ENCODE results near the gene DTX3L.

The DTX3L gene

DNA sequence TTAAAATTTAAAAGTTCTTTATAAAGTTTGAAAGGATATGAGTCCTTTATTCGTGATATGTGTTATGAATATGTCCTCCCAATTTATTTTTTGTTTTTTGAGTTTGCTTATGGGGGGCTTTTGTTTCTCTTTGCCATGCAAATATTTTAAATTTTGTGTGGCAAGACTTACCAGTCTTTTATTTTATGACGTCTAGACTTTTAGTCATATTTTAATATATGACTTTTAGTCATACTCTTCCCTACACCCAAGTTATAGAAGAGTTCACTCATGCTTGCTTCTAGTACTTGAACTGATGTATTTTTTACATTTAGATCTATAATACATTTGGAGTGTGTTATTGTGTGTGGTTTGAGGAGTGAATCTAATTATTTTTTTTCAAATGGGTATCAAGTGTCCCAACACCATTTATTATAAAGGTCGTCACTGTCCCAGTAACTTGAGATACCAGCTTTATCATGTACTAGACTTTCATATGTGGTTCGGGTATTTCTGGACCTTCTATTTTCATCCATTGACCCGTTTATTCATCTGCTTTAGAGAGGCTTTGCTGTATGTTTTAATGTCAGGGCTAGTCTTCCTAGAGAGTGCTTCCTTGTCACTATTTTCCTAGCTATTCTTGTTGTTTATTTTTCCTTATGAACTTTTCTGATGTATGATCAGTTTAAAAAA lies 14.1 kb downstream of the DTX3L start:
- Histone ChIP-seq H3K36me3 (ENCODE audit: control insufficient read depth in 5 of 5, insufficient read depth in 5 of 5, low read length in 5 of 5) (peaks cover 0 to 5% (median 0%) of the 10 kb centered on the region in 5 donors), H3K4me3 (ENCODE audit: low read depth in 1 of 5, low read length in 5 of 5) (peak overlapping the region in 4 of 5 donors; percentile 67 to 74 (median 68)), H3K9me3 (ENCODE audit: control insufficient read depth in 5 of 5, low read length in 5 of 5) (peaks cover 5 to 17% (median 10%) of the 10 kb centered on the region in 5 donors), H3K27me3 (ENCODE audit: control insufficient read depth in 5 of 5, insufficient read depth in 4 of 5, low read length in 5 of 5) (no peaks in the 10 kb centered on the region), H3K9ac (ENCODE audit: low read length in 5 of 5) (peak overlapping the region in 4 of 5 donors; percentile 60 to 76 (median 66)), H3K27ac (ENCODE audit: low read depth, low read length) (no peak overlapping the region), H3K4me1 (ENCODE audit: control insufficient read depth in 5 of 5, insufficient read depth in 5 of 5, low read length in 5 of 5) (peaks cover 0 to 8% (median 7%) of the 10 kb centered on the region in 5 donors)

DNA sequence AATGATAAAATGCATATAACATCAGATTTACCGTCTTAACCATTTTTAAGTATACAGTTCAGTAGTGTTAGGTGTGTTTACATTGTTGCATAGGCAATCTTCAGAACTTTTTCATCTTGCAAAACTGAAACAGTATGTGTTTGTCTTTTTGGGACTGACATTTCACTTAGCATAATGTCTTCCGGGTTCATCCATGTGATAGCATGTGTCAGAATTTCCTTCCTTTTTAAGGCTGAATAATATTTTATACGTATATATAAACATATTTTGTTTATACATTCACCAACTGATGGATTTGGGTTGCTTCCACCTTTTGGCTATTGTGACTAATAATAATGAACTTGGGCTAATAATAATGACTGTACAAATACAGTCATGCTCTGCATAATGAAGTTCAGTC lies 16.3 kb downstream of the DTX3L start:
- Histone ChIP-seq H3K27me3 (ENCODE audit: control insufficient read depth in 5 of 5, insufficient read depth in 4 of 5, low read length in 5 of 5) (no peaks in the 10 kb centered on the region), H3K9me3 (ENCODE audit: control insufficient read depth in 5 of 5, low read length in 5 of 5) (peaks cover 5 to 17% (median 10%) of the 10 kb centered on the region in 5 donors), H3K4me3 (ENCODE audit: low read depth in 1 of 5, low read length in 5 of 5) (no peak overlapping the region), H3K36me3 (ENCODE audit: control insufficient read depth in 5 of 5, insufficient read depth in 5 of 5, low read length in 5 of 5) (no peaks in the 10 kb centered on the region), H3K4me1 (ENCODE audit: control insufficient read depth in 5 of 5, insufficient read depth in 5 of 5, low read length in 5 of 5) (peaks cover 0 to 8% (median 7%) of the 10 kb centered on the region in 5 donors), H3K9ac (ENCODE audit: low read length in 5 of 5) (no peak overlapping the region), H3K27ac (ENCODE audit: low read depth, low read length) (no peak overlapping the region)

DNA sequence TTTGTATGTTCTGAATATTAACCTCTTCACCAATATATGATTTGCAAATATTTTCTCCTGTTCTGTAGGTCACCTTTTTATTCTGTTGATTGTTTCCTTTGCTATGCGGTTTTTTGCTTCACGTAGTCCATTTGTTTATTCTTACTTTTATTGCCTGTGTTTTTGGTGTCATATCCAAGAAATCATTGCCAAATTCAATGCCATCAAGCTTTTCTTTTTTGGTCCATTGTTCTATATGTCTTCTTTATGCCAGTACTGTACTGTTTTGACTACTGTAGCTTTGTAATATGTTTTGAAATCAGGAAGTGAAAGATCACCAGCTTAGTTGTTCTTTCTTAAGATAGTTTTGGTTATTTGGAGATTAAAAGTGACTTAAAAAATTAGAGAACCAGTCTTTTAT lies 17.5 kb downstream of the DTX3L start:
- no peak overlapping the region for H3K27ac ChIP-seq (ENCODE audit: low read depth, low read length)
- no peak overlapping the region for H3K9ac ChIP-seq (ENCODE audit: low read length in 5 of 5)
- peaks cover 5 to 17% (median 10%) of the 10 kb centered on the region in 5 donors for H3K9me3 ChIP-seq (ENCODE audit: control insufficient read depth in 5 of 5, low read length in 5 of 5)
- no peaks in the 10 kb centered on the region for H3K27me3 ChIP-seq (ENCODE audit: control insufficient read depth in 5 of 5, insufficient read depth in 4 of 5, low read length in 5 of 5)
- H3K4me3 ChIP-seq (ENCODE audit: low read depth in 1 of 5, low read length in 5 of 5) = no peak overlapping the region
- H3K36me3 ChIP-seq (ENCODE audit: control insufficient read depth in 5 of 5, insufficient read depth in 5 of 5, low read length in 5 of 5) = no peaks in the 10 kb centered on the region
- peaks cover 0 to 8% (median 7%) of the 10 kb centered on the region in 5 donors for H3K4me1 ChIP-seq (ENCODE audit: control insufficient read depth in 5 of 5, insufficient read depth in 5 of 5, low read length in 5 of 5)

DNA sequence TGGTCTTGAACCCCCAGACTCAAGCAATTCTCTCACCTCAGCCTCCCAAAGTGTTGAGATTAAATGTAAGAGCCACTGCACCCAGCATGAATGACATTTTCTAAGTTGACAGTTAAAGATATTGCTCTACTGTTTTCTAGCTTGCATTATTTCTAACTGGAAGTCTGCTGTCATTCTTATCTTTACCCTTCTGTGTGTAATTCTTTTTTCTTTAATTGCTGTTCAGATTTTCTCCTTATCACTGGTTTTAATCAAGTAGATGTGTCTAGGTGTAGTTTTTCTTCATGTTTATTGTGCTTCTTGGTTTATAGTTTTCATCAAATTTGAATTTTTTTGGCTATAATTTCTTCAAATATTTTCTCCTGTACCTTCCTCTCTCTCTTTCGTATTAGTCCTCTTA lies 18.3 kb downstream of the DTX3L start:
- Histone ChIP-seq H3K27ac (ENCODE audit: low read depth, low read length) (no peak overlapping the region), H3K4me3 (ENCODE audit: low read depth in 1 of 5, low read length in 5 of 5) (no peak overlapping the region), H3K27me3 (ENCODE audit: control insufficient read depth in 5 of 5, insufficient read depth in 4 of 5, low read length in 5 of 5) (no peaks in the 10 kb centered on the region), H3K9me3 (ENCODE audit: control insufficient read depth in 5 of 5, low read length in 5 of 5) (peaks cover 5 to 17% (median 10%) of the 10 kb centered on the region in 5 donors), H3K36me3 (ENCODE audit: control insufficient read depth in 5 of 5, insufficient read depth in 5 of 5, low read length in 5 of 5) (no peaks in the 10 kb centered on the region), H3K9ac (ENCODE audit: low read length in 5 of 5) (no peak overlapping the region), H3K4me1 (ENCODE audit: control insufficient read depth in 5 of 5, insufficient read depth in 5 of 5, low read length in 5 of 5) (peaks cover 0 to 7% (median 6%) of the 10 kb centered on the region in 5 donors)

DNA sequence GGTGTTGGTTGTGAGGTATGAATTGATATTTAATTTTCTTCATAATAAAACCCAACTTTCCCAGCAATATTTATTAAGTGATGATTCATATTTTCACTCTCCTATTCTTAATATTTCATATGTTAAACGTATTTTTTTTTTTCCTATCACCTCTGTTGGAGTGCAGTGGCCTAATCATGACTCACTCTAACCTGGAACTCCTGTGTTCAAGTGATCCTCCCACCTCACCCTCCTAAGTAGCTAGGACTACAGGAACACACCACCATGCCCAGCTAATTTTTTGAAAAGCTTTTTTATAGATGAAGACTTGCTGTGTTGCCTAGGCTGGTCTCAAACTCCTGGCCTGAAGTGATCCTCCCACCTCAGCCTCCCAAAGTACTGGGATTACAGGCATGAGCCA lies 22.0 kb downstream of the DTX3L start:
- Histone ChIP-seq H3K4me1 (ENCODE audit: control insufficient read depth in 5 of 5, insufficient read depth in 5 of 5, low read length in 5 of 5) (no peaks in the 10 kb centered on the region), H3K27me3 (ENCODE audit: control insufficient read depth in 5 of 5, insufficient read depth in 4 of 5, low read length in 5 of 5) (no peaks in the 10 kb centered on the region), H3K4me3 (ENCODE audit: low read depth in 1 of 5, low read length in 5 of 5) (no peak overlapping the region), H3K9ac (ENCODE audit: low read length in 5 of 5) (no peak overlapping the region), H3K27ac (ENCODE audit: low read depth, low read length) (no peak overlapping the region), H3K36me3 (ENCODE audit: control insufficient read depth in 5 of 5, insufficient read depth in 5 of 5, low read length in 5 of 5) (no peaks in the 10 kb centered on the region), H3K9me3 (ENCODE audit: control insufficient read depth in 5 of 5, low read length in 5 of 5) (peaks cover 5 to 16% (median 10%) of the 10 kb centered on the region in 5 donors)

DNA sequence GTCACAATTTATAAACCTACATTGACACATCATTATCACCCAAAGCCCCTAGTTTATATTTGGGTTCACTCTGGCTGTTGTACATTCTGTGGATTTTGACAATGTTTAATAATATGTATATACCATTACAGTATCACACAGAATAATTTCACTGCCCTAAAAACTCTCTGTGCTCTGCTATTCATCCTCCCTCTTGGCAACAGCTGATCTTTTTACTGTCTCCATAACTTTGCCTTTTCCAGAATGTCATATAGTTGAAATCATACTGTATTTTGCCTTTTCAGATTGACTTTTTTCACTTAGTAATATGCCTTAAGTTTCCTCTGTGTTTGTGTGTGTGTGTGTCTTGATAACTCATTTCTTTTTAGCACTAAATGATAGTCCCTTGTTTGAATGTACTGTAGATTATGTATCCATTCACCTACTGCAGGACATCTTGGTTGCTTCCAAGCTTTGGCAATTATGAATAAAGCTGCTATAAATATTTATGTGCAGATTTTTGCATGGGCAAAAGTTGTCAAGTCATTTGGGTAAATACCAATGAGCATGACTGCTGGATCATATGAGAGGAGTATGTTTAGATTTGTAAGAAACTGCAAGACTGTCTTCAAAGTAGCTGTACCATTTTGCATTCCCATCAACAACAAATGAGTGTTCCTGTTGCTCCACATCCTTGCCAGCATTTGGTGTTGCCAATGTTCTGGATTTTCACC lies 22.8 kb downstream of the DTX3L start:
- H3K9me3 ChIP-seq (ENCODE audit: control insufficient read depth in 5 of 5, low read length in 5 of 5) = peaks cover 5 to 9% (median 8%) of the 10 kb centered on the region in 5 donors
- H3K4me3 ChIP-seq (ENCODE audit: low read depth in 1 of 5, low read length in 5 of 5) = no peak overlapping the region
- H3K27me3 ChIP-seq (ENCODE audit: control insufficient read depth in 5 of 5, insufficient read depth in 4 of 5, low read length in 5 of 5) = no peaks in the 10 kb centered on the region
- no peaks in the 10 kb centered on the region for H3K36me3 ChIP-seq (ENCODE audit: control insufficient read depth in 5 of 5, insufficient read depth in 5 of 5, low read length in 5 of 5)
- H3K4me1 ChIP-seq (ENCODE audit: control insufficient read depth in 5 of 5, insufficient read depth in 5 of 5, low read length in 5 of 5) = no peaks in the 10 kb centered on the region
- no peak overlapping the region for H3K9ac ChIP-seq (ENCODE audit: low read length in 5 of 5)
- H3K27ac ChIP-seq (ENCODE audit: low read depth, low read length) = no peak overlapping the region

DNA sequence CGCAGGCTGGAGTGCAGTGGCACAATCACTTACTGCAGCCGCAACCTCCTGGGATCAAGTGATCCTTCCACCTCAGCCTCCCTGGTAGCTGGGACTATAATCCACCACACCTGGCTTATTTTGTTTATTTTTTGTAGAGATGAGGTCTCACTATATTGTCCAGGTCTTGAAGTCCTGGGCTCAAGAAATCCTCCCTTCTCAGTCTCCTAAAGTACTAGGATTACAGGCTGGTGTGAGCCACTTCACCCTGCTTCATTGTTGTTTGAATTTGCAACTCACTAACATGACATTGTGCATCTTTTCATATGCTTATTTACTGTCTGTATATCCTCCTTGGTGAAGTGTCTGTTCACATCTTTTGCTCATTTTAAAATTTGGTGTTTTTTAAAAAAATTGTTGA lies 23.4 kb downstream of the DTX3L start:
- Histone ChIP-seq H3K4me1 (ENCODE audit: control insufficient read depth in 5 of 5, insufficient read depth in 5 of 5, low read length in 5 of 5) (no peaks in the 10 kb centered on the region), H3K27me3 (ENCODE audit: control insufficient read depth in 5 of 5, insufficient read depth in 4 of 5, low read length in 5 of 5) (no peaks in the 10 kb centered on the region), H3K9ac (ENCODE audit: low read length in 5 of 5) (no peak overlapping the region), H3K27ac (ENCODE audit: low read depth, low read length) (no peak overlapping the region), H3K36me3 (ENCODE audit: control insufficient read depth in 5 of 5, insufficient read depth in 5 of 5, low read length in 5 of 5) (no peaks in the 10 kb centered on the region), H3K9me3 (ENCODE audit: control insufficient read depth in 5 of 5, low read length in 5 of 5) (peaks cover 0 to 3% (median 2%) of the 10 kb centered on the region in 5 donors), H3K4me3 (ENCODE audit: low read depth in 1 of 5, low read length in 5 of 5) (no peak overlapping the region)

DNA sequence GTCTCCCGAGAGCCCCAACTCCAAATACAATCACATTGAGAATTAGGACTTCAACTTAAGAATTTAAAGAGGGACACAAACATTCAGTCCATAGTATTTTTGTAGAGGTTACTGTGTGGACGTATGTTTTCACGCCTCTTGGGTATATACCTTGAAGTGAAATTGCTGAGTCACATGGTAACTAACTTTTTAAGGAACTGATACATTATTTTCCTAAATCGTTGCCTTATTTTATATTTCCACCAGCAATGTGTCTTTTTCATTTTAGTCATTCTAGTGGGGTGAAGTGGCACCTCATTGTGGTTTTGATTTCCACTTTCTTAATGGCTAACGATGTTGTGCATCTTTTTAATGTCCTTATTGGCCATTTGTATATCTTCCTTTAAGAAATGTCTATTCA lies 25.2 kb downstream of the DTX3L start:
- Histone ChIP-seq H3K9ac (ENCODE audit: low read length in 5 of 5) (no peak overlapping the region), H3K4me3 (ENCODE audit: low read depth in 1 of 5, low read length in 5 of 5) (no peak overlapping the region), H3K4me1 (ENCODE audit: control insufficient read depth in 5 of 5, insufficient read depth in 5 of 5, low read length in 5 of 5) (no peaks in the 10 kb centered on the region), H3K27me3 (ENCODE audit: control insufficient read depth in 5 of 5, insufficient read depth in 4 of 5, low read length in 5 of 5) (no peaks in the 10 kb centered on the region), H3K9me3 (ENCODE audit: control insufficient read depth in 5 of 5, low read length in 5 of 5) (peaks cover 0 to 2% (median 0%) of the 10 kb centered on the region in 5 donors), H3K27ac (ENCODE audit: low read depth, low read length) (no peak overlapping the region), H3K36me3 (ENCODE audit: control insufficient read depth in 5 of 5, insufficient read depth in 5 of 5, low read length in 5 of 5) (no peaks in the 10 kb centered on the region)

DNA sequence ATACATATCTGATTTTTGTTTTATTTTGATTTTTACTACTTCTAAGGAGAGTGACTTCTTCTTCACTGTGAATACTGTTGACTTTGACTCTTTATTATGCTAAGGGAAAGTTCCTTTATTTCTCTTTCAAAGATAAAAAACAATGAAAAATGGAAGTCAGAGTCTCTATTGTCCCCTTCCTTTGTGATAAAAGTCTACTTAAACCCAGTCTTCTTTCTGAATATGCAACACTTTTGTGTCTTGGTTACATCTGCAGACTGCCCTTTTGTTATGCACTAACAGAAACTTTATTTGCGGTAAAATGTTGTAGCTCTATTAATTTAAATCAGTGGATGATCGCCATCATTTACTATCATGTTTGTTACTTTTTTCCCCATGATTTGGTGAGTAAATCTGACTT lies 26.5 kb downstream of the DTX3L start:
- Histone ChIP-seq H3K9me3 (ENCODE audit: control insufficient read depth in 5 of 5, low read length in 5 of 5) (peaks cover 0 to 4% (median 0%) of the 10 kb centered on the region in 5 donors), H3K9ac (ENCODE audit: low read length in 5 of 5) (no peak overlapping the region), H3K36me3 (ENCODE audit: control insufficient read depth in 5 of 5, insufficient read depth in 5 of 5, low read length in 5 of 5) (no peaks in the 10 kb centered on the region), H3K27me3 (ENCODE audit: control insufficient read depth in 5 of 5, insufficient read depth in 4 of 5, low read length in 5 of 5) (no peaks in the 10 kb centered on the region), H3K4me1 (ENCODE audit: control insufficient read depth in 5 of 5, insufficient read depth in 5 of 5, low read length in 5 of 5) (no peaks in the 10 kb centered on the region), H3K4me3 (ENCODE audit: low read depth in 1 of 5, low read length in 5 of 5) (no peak overlapping the region), H3K27ac (ENCODE audit: low read depth, low read length) (no peak overlapping the region)

DNA sequence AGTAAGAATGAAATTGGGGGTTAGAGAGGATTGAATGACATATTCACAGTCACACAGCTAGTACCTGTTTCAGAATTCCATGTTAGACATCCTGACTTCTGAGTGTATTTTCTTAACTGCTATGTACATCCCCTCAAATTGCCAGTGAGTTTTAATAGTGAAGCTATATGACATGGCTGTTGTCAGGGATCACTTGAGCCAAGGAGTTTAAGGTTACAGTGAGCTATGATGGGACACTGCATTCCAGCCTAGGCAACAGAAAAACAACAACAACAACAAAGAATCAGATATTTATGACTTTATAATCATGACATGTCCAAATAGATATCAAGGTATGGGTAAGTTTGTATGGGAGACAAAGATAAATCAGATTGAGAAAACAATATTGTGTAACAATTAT lies 29.9 kb downstream of the DTX3L start:
- no peak overlapping the region for H3K9ac ChIP-seq (ENCODE audit: low read length in 5 of 5)
- no peaks in the 10 kb centered on the region for H3K4me1 ChIP-seq (ENCODE audit: control insufficient read depth in 5 of 5, insufficient read depth in 5 of 5, low read length in 5 of 5)
- no peak overlapping the region for H3K4me3 ChIP-seq (ENCODE audit: low read depth in 1 of 5, low read length in 5 of 5)
- no peaks in the 10 kb centered on the region for H3K27me3 ChIP-seq (ENCODE audit: control insufficient read depth in 5 of 5, insufficient read depth in 4 of 5, low read length in 5 of 5)
- H3K27ac ChIP-seq (ENCODE audit: low read depth, low read length) = no peak overlapping the region
- H3K36me3 ChIP-seq (ENCODE audit: control insufficient read depth in 5 of 5, insufficient read depth in 5 of 5, low read length in 5 of 5) = no peaks in the 10 kb centered on the region
- H3K9me3 ChIP-seq (ENCODE audit: control insufficient read depth in 5 of 5, low read length in 5 of 5) = peaks cover 0 to 6% (median 0%) of the 10 kb centered on the region in 5 donors
